ENCODE measurements around the gene SLC37A1.
"Not testable (repeated sequence)": the region's sequence is repeated elsewhere in the genome, so short reads cannot be mapped to it uniquely, and the experiment has no call there.

The SLC37A1 gene

GRCh38 chr21:42626171-42626570 is 112.5 kb downstream of the SLC37A1 start:
- Mint-ChIP-seq H3K36me3 (no peaks in the 10 kb centered on the region), H3K27me3 (no peaks in the 10 kb centered on the region), H3K27ac (no peak overlapping the region), H3K4me3 (no peak overlapping the region), H3K4me1 (ENCODE audit: low read depth) (peaks cover 5% of the 10 kb centered on the region), H3K9me3 (ENCODE audit: low read depth) (no peaks in the 10 kb centered on the region)

- Mint-ChIP-seq H3K27me3 (no peaks in the 10 kb centered on the region), H3K36me3 (no peaks in the 10 kb centered on the region), H3K9me3 (ENCODE audit: low read depth) (no peaks in the 10 kb centered on the region), H3K4me3 (no peak overlapping the region), H3K27ac (no peak overlapping the region), H3K4me1 (ENCODE audit: low read depth) (peaks cover 9% of the 10 kb centered on the region)
Observed at GRCh38 chr21:42627527-42628289, 114.1 kb downstream of the SLC37A1 start.

GRCh38 chr21:42628466-42629061 is 114.9 kb downstream of the SLC37A1 start:
- H3K27me3 Mint-ChIP-seq; H3K4me3 Mint-ChIP-seq; H3K4me1 Mint-ChIP-seq (ENCODE audit: low read depth); H3K27ac Mint-ChIP-seq; H3K9me3 Mint-ChIP-seq (ENCODE audit: low read depth); H3K36me3 Mint-ChIP-seq: not testable (repeated sequence)

- H3K27ac Mint-ChIP-seq: no peak overlapping the region
- H3K36me3 Mint-ChIP-seq: no peaks in the 10 kb centered on the region
- peaks cover 9% of the 10 kb centered on the region for H3K4me1 Mint-ChIP-seq (ENCODE audit: low read depth)
- no peak overlapping the region for H3K4me3 Mint-ChIP-seq
- no peaks in the 10 kb centered on the region for H3K27me3 Mint-ChIP-seq
- no peaks in the 10 kb centered on the region for H3K9me3 Mint-ChIP-seq (ENCODE audit: low read depth)
Observed at GRCh38 chr21:42629933-42630589, 116.4 kb downstream of the SLC37A1 start.

GRCh38 chr21:42630626-42631025 is 117.0 kb downstream of the SLC37A1 start:
- H3K9me3 Mint-ChIP-seq (ENCODE audit: low read depth): no peaks in the 10 kb centered on the region
- H3K4me3 Mint-ChIP-seq: no peak overlapping the region
- peaks cover 9% of the 10 kb centered on the region for H3K4me1 Mint-ChIP-seq (ENCODE audit: low read depth)
- no peaks in the 10 kb centered on the region for H3K27me3 Mint-ChIP-seq
- no peaks in the 10 kb centered on the region for H3K36me3 Mint-ChIP-seq
- no peak overlapping the region for H3K27ac Mint-ChIP-seq

Measured in activated naive CD8-positive, alpha-beta T cell (primary cell).